ENCODE results near the gene NYAP2.

NYAP2 gene

GRCh38 chr2:225590932-225591331 is 191.4 kb downstream of the NYAP2 start:
- no peaks in the 10 kb centered on the region for H3K4me1 Mint-ChIP-seq
- H3K27ac Mint-ChIP-seq: no peak overlapping the region
- no peaks in the 10 kb centered on the region for H3K27me3 Mint-ChIP-seq (ENCODE audit: low read depth, poor library complexity)
- H3K36me3 Mint-ChIP-seq (ENCODE audit: low read depth): no peaks in the 10 kb centered on the region
- no peaks in the 10 kb centered on the region for H3K9me3 Mint-ChIP-seq
- H3K4me3 Mint-ChIP-seq: no peak overlapping the region
- no peak for DNase-seq
- TF ChIP-seq, protein P1, sequence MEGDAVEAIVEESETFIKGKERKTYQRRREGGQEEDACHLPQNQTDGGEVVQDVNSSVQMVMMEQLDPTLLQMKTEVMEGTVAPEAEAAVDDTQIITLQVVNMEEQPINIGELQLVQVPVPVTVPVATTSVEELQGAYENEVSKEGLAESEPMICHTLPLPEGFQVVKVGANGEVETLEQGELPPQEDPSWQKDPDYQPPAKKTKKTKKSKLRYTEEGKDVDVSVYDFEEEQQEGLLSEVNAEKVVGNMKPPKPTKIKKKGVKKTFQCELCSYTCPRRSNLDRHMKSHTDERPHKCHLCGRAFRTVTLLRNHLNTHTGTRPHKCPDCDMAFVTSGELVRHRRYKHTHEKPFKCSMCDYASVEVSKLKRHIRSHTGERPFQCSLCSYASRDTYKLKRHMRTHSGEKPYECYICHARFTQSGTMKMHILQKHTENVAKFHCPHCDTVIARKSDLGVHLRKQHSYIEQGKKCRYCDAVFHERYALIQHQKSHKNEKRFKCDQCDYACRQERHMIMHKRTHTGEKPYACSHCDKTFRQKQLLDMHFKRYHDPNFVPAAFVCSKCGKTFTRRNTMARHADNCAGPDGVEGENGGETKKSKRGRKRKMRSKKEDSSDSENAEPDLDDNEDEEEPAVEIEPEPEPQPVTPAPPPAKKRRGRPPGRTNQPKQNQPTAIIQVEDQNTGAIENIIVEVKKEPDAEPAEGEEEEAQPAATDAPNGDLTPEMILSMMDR (IDR thresholded peaks at IDR 0.05): no peak

DNA sequence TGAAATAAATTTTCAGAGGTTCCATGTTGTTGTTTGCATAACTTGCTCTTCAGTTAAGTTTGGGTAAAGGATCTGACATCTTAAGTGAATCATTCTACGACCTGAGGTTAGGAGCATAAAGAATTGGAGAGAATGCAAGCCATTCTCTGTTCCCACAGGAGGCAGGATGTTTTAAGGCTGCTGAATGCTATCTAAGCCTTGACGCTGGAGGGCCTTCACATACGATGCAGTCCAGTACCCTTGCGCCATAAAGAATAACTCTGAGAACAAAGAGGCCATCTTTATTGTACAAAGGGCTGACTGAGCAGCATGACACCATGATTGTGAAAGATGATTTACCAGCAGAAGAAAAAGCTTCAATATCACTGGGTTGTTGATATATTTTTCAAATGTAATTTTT is 198.4 kb downstream of the NYAP2 start:
- H3K27ac Mint-ChIP-seq: no peak overlapping the region
- H3K27me3 Mint-ChIP-seq (ENCODE audit: low read depth, poor library complexity): no peaks in the 10 kb centered on the region
- TF ChIP-seq, protein P1 (IDR thresholded peaks at IDR 0.05): no peak
- H3K9me3 Mint-ChIP-seq: peaks cover 6% of the 10 kb centered on the region
- DNase-seq: no peak
- no peaks in the 10 kb centered on the region for H3K4me1 Mint-ChIP-seq
- no peak overlapping the region for H3K4me3 Mint-ChIP-seq
- no peaks in the 10 kb centered on the region for H3K36me3 Mint-ChIP-seq (ENCODE audit: low read depth)

DNA sequence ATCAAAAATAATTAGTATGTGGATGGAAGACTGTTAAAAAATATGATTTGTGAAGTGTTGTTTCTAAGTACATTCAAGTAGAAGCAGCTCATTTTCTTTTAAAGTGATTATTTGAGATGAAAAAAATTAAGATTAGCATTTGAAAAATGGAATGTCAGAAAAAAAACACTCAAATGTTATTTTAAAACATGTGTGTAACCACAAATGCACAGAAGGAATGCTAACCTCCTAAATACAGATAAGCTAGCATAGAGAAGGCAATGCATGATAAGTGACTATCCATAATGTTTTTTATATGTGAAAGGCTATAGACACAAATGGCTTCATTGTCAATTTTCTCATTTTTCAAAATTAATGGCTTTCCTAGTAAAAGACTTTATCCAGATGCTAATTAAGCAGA is 198.9 kb downstream of the NYAP2 start:
- H3K27ac Mint-ChIP-seq: no peak overlapping the region
- TF ChIP-seq, protein P1 (IDR thresholded peaks at IDR 0.05): no peak
- H3K4me1 Mint-ChIP-seq: no peaks in the 10 kb centered on the region

GRCh38 chr2:225598897-225599296 is 199.4 kb downstream of the NYAP2 start:
- DNase-seq: no peak
- no peak overlapping the region for H3K27ac Mint-ChIP-seq
- no peaks in the 10 kb centered on the region for H3K27me3 Mint-ChIP-seq (ENCODE audit: low read depth, poor library complexity)
- H3K9me3 Mint-ChIP-seq: peaks cover 6% of the 10 kb centered on the region
- TF ChIP-seq, protein P1 (IDR thresholded peaks at IDR 0.05): no peak
- H3K4me3 Mint-ChIP-seq: no peak overlapping the region
- H3K36me3 Mint-ChIP-seq (ENCODE audit: low read depth): no peaks in the 10 kb centered on the region
- no peaks in the 10 kb centered on the region for H3K4me1 Mint-ChIP-seq

More for the DNA sequence above, 198.9 kb downstream of the NYAP2 start:
- Mint-ChIP-seq H3K36me3 (ENCODE audit: low read depth) (no peaks in the 10 kb centered on the region), H3K4me3 (no peak overlapping the region), H3K27me3 (ENCODE audit: low read depth, poor library complexity) (no peaks in the 10 kb centered on the region), H3K9me3 (peaks cover 6% of the 10 kb centered on the region)
- no peak for DNase-seq

GRCh38 chr2:225599856-225600255 is 200.3 kb downstream of the NYAP2 start:
- Mint-ChIP-seq H3K27me3 (ENCODE audit: low read depth, poor library complexity) (no peaks in the 10 kb centered on the region), H3K4me1 (no peaks in the 10 kb centered on the region), H3K27ac (no peak overlapping the region), H3K9me3 (peaks cover 6% of the 10 kb centered on the region), H3K4me3 (no peak overlapping the region), H3K36me3 (ENCODE audit: low read depth) (no peaks in the 10 kb centered on the region)
- DNase-seq: no peak
- TF ChIP-seq, protein P1 (IDR thresholded peaks at IDR 0.05): no peak

DNA sequence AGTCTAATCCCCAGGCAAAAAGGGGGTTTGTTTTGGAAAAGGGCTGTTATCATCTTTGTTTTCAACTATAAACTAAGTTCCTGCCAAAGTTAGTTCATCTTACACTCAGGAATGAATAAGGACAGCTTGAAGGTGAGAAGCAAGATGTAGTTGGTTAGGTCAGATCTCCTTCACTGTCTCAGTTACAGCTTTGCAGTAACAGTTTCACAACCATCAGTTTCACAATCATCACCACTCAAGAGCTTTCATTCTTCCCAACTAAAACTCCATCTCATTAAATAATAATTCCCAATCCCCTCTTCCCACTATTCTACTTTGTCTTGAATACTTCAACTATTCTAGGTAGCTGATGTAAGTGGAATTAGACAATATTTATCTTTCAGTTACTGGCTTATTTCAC is 200.9 kb downstream of the NYAP2 start:
- Mint-ChIP-seq H3K27ac (no peak overlapping the region), H3K4me3 (no peak overlapping the region), H3K9me3 (peaks cover 6% of the 10 kb centered on the region), H3K4me1 (no peaks in the 10 kb centered on the region), H3K36me3 (ENCODE audit: low read depth) (no peaks in the 10 kb centered on the region), H3K27me3 (ENCODE audit: low read depth, poor library complexity) (no peaks in the 10 kb centered on the region)
- TF ChIP-seq, protein P1 (IDR thresholded peaks at IDR 0.05): no peak
- no peak for DNase-seq

Measured in nephron progenitor cell (in vitro differentiated cells).